Measurements from ENCODE around the gene ADGRF3.
"Not testable (repeated sequence)": the region's sequence is repeated elsewhere in the genome, so short reads cannot be mapped to it uniquely, and the experiment has no call there.

ADGRF3 gene

DNA sequence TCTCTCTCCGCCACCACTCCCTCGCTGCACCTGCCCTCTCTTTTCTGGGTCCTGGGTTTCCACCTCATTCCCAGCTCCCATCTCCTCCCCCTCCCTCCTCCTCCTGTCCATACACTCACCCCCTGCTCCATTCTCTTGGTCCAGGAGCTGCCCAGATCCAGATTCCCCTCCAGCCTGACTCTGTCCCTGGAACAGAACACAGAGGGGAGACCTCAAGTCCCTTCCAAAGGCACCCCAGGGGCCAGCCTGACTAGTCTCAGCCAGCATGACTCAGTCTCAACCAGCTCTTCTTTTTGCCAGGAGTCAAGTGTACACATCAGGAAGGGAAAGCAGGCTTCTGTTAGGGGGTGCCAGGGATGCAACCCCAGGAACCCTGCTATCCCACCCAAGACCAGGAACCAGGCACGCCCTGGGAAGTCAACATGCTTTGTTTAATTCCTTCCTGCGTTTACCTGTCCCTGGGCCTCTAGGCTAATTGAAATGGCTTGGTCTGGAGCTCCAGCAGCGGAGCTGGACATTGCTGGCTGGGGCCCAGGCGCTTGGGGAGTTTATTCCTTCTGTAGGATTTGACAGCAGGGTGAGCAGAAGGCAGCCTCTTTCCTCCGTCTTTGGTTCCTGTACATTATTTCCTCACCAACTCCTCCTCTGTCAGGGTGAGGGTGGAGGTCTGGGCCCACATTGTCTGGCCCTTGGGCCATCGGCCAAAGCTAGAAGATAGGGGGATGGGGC, 29.0 kb downstream of the ADGRF3 start:
- no peak for DNase-seq

DNA sequence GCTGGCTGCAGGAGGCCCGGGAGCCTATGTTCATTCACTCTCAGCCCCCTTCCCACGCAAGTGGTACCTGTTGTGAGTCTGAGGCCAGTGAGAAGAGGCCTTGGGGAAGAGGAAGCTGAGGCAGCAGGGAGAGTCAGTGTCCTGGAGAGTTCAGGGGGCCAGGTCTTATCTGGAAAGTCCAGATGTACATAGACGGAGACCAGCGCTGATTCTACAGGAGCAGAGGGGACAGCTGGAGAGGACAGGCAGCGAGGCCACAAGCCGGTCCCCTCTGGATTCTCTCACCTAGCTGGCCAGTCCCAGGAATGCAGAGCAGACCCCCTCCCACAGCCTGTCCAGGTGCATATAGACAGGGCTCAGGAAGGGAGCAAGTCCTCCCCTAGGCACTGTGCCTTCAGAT, 29.7 kb downstream of the ADGRF3 start:
- DNase-seq = no peak

DNA sequence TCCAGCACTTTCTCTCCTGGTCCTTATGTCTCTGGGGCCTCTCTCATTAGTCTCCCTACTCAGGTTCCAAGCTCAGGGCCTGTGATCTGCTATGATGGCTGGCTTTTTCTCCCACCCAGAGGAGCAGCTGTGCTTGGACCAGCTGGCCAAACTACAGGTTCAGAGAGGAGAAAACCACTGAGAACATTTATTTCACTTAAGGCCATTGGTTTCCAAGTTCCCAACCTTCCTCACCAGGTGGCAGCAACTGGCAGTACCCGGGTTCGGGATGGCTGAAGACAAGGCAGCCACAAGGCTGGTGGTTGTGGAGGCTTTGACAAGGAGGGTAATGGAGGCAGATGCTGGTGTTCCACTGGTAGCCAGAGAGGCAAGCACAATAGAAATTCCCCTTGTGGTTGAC, 30.5 kb downstream of the ADGRF3 start:
- no peak for DNase-seq

DNA sequence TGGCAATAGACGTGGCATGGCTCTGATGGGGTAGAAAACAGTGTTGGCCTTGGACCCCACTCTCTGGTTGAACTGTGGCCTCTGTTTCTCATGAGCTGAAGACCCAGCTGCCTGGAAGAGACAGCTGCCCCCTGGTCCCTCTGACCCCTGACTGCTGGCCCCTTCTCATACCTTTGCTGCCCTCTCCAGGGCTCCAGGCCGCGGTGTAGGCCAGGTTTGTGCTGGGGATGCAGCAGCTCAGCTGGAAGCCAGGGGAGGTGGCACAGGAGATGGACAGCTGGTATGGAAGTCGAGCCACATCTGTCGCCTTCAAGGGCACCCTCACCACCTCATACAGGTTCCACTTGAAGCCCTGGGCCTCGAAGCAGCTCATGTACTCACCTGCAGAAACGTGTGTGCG, 32.3 kb downstream of the ADGRF3 start:
- DNase-seq = no peak

DNA sequence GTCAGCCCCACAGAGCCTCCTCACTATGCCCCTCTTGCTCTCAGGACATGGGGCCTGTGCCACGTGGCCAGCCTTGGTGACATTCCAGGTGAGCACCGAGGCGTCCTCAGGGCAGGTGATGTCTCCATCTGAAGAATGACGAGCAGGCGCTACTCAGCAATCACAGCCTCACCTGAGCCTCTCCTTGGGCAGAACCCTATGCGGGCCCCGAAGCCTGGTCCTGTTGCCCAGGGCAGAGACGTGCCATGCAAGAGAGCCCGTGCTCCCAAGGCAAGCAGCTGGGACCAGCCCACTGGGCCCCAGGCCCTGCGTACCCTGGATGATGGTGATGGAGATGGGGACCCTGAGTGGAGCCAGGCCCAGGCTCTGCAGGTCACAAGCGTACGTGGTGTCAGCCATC, 33.1 kb downstream of the ADGRF3 start:
- DNase-seq = no peak

DNA sequence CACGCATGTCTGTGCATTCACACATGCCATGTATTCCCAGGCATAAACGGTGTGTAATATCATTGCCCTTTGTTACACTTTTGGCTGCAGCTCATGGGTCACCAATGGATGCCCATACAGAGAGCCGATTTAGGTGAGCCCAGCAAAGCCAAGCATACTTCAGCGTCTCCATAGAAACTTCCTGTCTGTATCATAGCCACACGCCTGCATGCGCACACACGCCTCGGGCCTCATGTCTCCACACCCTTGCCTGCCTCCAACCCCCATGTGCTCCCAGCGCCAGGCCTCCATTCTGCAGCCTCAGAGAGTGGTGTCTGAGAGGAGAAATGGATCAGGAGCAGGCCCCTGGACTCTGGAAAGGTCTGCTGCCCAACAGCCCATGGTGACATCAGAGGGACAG, 34.1 kb downstream of the ADGRF3 start:
- DNase-seq = no peak

DNA sequence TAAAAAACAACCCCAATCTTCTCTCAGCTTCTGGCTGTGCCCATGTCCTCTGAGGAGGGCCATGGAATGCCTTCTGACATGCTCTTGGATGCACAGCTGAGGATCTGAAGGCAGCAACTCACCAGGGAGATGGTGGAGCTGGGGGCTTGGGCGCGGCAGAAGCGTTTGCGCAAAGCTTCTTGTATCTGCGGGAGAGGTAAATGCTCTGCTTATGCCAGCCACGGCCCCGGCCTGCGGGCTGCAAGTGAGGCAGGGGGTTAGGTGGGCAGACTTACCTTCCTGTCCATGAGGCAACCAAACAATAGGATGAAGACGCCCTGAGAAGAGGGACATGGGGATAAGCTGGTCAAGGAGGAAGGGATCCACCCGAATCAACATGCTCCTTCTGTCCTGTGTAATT, 36.7 kb downstream of the ADGRF3 start:
- no peak for DNase-seq

DNA sequence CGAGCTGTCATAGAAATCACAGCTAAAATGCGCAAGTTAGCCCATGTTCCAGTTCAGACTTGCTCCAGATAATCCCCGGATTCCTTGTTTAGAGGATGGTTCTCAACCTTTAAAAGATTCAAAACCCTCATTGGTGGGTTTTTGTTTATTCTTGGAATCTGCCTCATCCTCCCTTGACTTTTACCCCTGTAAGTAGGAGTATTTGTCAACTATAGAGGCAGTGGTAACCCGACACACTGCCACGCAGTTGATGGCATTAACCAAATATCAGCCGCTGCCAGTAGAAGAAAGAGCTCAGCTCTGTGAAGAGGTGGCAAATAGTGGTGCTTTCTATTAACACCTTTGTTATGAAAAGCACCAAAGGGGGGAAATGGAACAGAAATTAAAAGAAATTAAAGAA, 41.0 kb downstream of the ADGRF3 start:
- DNase-seq = no peak

DNA sequence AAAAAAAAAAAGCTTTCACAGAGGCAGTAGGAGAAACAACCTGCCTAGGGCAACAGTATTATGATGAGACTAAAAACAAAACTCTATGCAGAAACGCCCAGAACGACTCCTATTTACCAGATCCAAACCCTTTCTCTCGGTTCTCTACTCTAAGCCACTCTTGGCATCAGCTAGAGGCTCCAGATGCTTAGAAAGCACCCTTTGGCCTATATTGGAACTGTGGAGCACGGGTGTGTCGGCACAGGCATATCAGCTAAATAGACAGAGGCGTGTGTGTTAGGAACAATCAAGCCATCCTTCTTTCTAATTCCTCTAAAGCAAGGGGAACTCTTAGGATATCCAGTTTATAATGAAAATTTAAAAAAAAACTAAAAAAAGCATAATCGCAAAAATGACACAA, 41.5 kb downstream of the ADGRF3 start:
- not testable (repeated sequence) for DNase-seq

DNA sequence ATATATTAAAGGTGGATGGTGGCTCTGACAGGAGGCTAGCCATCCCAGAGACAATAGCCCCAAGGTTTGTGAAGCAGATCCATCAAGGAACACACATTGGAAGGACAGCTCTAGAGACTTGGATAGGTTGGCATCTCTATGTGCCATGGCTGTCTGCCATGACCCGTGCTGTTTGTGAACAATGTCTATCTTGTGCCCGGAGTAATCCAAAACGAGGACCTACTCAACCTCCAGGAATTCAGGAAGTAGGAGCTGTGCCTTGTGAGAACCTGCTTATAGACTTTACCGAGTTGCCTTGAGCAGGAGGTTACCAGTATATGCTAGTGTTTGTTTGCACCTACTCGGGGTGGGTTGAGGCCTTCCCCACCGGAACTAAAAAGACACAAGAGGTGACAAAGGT, 43.7 kb downstream of the ADGRF3 start:
- DNase-seq = no peak

DNA sequence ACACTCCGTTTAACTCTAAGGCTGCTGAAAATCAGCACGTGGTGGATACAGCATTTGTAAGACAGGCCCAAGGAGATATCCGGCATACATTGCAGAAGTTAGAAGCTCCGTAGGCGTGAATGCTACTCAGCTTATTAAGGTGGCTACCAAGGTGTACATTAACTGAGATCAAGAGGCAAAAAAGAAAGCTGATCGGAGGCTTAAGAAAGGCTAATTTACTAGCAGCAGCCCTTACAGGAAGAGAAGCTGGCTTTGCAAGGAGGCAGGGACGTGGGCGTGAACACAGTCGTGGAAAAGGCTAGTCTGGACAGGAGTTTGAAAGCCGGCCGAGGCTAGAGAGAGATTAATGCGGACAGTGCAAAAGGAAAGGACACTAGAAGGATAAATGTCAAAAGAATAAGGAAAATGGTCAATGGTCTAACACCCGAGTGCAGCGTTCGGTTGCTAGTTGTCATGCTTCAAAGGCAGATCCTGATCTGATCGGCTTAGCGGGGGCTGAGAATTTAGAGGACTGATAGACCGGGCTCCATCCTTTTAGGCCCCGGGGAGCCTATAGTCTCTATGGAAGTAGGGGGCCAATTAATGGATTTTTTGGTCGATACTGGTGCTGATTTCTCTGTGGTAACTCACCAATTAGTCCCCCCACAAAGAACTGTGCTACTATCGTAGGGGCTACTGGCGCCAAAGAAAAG, 46.2 kb downstream of the ADGRF3 start:
- no peak for DNase-seq

DNA sequence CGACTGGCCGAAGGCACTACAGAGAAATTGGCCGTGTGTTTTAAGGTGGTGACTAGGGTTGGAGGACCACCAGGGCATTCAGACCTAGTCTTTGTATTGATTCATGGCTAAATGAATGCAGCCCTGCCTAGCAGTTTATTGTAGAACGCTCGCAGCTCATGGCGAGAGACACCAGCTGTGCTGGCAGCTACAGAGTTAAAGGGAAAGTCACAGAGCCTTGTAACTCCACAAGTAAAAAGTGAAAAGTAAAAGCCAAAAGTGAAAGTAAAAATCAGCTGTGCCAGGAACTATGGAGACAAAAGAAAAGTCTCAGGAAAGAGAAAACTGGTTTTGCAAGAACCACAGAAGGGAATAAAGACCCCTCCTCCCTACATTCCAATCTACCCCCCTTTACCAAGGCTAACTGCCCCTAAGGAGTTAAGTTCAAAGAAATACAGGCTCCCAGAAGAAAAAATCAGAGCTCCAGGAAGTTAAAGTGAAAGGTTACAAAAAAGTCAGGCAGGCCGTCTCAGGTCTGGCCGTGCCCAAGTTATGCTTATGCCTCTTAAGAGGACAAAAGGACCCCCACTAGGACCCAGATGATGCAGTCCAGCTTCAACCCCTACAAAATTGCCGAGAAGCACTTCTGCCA, 47.0 kb downstream of the ADGRF3 start:
- no peak for DNase-seq

DNA sequence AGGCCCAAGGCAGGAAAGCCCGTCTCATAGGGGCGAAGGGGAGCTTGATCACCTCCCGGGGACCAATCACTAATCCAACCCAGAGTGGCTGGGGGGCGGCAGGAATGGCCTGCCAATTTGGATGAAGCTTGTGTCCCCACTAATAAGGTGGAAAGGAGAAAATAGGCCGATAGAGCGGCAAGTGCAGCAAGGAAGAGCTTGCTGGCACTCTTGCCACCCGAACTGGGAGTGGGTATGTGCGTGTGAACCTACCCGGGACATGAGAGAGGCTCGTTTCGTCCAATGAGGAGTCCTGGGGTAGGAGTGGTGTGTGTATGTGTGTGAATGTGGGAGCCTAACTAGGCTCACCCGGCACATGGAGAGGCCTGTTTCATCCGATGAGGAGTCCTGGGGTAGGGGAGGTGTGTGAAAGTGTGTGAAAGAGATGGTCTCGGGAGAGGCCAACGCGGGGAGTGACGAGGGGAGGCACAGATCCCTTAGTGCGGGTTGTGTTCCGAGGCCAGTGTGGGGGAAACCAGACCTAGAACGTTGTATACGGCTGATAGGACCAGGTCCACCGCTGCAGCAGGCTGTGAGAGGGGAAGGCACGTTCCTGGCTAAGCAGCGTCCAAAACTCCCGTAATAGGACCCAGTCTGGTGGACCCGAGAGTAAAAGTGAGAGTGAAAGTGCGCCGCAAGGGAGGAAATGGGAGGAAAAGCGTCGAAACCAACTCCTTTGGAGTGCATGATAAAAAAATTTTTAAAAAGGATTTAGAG, 47.8 kb downstream of the ADGRF3 start:
- peak; percentile 28 for DNase-seq

DNA sequence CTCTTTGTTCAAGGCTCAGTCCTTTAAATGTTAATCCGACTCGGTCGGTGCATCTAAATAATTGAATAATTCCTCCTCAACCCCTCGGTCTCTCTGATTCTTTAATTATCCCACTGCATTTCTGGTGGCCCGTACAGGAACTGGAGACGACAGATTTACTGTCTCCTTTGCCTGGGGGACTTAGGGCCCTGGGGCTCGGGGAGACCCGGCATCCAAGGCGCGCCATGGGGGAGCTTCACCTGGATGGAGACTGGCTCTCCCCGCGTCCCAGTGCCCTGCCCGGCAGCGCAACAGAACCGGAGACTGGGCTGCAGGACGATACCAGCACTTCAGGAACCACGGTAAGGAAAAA, 48.3 kb downstream of the ADGRF3 start:
- no peak for DNase-seq

DNA sequence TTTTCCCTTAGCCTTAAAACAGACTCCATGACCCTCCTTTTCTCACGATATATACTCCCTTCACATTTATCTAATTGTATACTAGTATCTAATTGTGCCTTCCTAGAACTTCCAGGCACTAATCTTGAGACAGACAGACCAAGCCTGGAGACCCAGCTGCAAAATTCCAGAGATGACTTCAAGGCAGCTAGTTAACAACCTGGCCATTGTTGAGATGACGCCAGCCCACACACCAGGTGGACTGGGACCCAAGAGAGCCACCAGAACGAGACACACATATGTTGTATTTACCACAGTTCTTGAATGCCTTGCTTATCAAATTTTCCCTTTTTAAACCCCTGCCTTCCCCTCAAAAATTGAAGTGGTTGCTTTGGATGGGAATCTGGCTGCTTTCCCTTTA, 49.5 kb downstream of the ADGRF3 start:
- DNase-seq = no peak

DNA sequence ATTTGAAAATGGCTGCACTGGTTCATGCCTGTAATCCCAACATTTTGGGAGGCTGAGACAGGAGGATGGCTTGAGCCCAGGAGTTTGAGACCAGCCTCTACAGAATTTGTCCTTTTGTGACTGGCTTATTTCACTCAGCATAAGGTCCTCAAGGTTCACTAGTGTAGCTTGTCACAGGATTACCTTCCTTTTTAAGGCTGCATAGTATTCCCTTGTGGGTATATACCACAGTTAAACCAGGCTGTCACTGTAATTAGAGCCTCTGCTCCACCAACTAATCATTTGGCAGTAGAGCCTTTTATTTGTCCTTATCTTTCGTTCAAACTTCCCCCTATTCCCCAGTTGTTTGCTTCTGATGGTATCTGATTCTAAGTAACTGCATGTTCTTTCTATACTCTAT, 51.1 kb downstream of the ADGRF3 start:
- no peak for DNase-seq

DNA sequence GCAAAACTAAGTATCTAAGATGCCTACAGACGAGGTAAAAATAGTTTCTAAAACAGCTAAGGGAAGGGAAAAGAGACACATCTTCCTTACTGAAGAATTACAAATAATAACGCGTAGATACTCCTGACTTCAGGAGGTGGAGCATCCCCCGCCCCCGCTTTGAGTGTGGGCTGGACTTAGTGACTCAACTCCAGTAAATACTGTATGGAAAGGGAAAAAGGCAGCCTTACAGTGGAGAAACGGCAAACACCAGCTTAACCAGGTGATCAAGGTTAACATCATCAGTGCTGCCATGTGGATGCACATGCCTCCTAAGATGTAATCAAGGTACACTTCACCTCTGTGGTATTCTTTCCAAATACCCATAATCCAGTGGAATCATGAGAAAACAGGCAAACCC, 53.9 kb downstream of the ADGRF3 start:
- no peak for DNase-seq

DNA sequence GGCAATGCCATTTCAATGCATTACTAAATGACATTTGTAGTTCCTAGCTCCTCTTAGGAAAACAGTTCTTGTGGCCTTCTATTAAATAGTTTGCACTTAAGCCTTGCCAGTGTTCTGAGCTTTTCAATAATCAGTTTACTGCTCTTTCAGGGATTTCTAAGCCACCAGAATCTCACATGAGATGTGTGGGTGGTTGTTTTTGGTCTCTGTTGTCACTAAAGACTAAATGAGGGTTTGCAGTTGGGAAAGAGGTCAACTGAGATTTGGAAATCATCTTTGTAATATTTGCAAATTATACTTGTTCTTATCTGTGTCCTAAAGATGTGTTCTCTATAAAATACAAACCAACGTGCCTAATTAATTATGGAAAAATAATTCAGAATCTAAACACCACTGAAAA, 56.6 kb downstream of the ADGRF3 start:
- no peak for DNase-seq

DNA sequence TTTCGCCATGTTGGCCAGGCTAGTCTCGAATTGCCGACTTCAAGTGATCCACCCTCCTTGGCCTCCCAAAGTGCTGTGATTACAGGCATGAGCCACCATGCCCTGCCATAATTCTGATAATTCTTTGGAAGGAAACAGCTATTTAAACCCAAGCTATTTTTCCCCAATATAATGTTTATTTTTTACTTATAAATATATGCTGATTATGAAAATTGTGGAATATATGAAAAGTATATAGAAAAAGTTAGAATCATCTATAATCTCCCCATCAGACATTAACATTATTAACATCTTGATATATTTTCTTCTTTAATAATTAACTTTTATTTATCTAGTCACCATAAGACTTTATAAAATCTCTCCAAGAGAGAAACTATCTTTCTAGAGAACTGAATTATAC, 60.7 kb downstream of the ADGRF3 start:
- DNase-seq = no peak

DNA sequence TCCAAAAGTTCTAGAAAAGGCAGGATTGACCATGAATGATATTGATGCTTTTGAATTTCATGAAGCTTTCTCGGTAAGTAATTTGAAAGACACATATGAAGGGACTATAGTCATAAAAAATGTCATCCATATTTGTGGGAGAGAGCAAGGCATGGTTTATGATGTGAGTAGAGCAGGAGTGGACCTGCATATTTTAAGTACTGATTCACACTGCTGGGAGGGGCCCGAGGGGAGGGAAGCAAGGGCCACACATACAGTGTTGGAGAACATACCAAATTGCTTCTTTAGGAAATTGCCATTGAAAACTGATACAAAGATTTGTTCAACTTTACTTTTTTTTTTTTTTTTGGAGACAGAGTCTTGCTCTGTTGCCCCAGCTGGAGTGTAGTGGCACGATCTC, 62.5 kb downstream of the ADGRF3 start:
- no peak for DNase-seq

DNA sequence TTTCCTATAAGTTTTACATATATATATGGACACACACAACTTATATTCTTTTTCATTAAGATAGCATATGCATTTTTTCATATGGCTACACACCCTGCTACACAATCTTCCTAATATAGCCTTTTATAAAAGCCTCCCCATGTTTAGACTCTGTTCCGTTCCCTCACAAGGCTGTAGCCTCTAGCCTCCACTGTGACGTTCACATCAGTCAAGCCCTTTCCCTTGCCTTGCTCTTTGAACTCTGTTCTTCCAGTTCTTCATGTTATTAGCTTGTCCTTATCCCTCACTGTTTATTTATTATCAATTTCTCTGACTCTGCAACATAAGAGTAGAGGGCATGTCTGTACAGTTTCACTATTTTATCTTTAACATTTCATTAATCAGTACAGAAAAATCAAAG, 63.0 kb downstream of the ADGRF3 start:
- DNase-seq = no peak

DNA sequence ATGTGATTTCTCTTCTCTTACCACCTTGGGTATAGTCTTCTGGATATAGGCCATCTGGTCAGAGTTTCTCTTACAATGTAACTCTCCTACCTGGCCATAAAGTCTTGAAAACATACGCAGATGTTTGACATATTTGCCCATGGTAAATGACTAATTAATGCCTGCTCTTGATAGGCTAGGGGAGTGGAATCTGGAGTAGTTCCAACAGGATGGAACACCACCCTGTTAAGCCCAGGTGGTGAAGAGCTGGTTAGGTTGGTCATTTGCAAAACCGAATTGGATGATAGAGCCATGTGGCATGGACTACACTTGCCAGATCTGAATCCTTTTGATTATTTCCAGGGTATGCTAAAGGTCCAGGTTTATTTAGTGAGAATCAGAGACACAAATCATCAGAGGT, 65.4 kb downstream of the ADGRF3 start:
- no peak for DNase-seq

DNA sequence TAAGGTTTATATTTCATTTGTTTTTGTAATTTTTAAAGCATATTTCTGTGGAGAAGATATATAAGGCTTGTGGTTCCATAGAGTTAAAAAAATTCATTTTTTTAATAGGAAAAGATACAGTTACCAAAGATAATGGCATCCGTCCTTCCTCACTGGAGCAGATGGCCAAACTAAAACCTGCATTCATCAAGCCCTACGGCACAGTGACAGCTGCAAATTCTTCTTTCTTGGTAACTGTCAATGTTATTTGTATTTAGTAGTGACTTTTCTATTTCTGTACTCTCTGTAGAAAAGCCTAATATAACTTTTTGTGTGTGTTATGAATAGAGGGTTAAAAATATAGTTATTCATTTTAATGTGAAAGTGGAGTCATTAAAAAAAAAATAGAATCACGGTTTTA, 66.7 kb downstream of the ADGRF3 start:
- DNase-seq = no peak

All from activated T-cell treated with anti-CD3 and anti-CD28 coated beads for 4 hours (primary cell).